Endothelial cell of umbilical vein (primary cell): ENCODE data around the gene FUT4. TPM values are rescaled to one million over a fixed set of nuclear protein-coding genes. Genes with fewer than 3 reads are reported as not detected.

Experiments
- Bru-seq: library from RNA; stranded (reverse); fragments of 400-500 nt; gene quantifications from one replicate; lab custom pipeline; 2021; lab: Mats Ljungman, UMichigan
- BruChase-seq, 2 experiments: library from RNA; stranded (reverse); fragments of 400-500 nt; gene quantifications; one replicate each; lab custom pipeline; 2021; lab: Mats Ljungman, UMichigan
- BruUV-seq: library from RNA; stranded (reverse); fragments of 400-500 nt; replicated peaks from 2 replicates; lab custom pipeline; 2021; lab: Mats Ljungman, UMichigan
- CTCF ChIA-PET: fragments of 300-600, 350-600 bp; sonication (Branson Sonifier 250); formaldehyde crosslinking; loops from one replicate; lab custom pipeline; 2021; ENCODE audit warnings: antibody characterized with exemption, inconsistent platforms; lab: Charles Lee
- POLR2A ChIA-PET: fragments of 300-600, 350-600 bp; sonication (Branson Sonifier 250); formaldehyde crosslinking; loops from one replicate; lab custom pipeline; 2021; ENCODE audit warnings: antibody characterized with exemption, inconsistent platforms; lab: Charles Lee
- DNase-seq: peaks from one replicate; pipeline ENCODE4 v3.0.0-alpha.2; 2011; ENCODE audit warnings: low read depth, low spot score
- FAIRE-seq: peaks from 2 replicates; lab custom pipeline; 2011; peaks lifted over from hg19 to GRCh38; lab: Jason Lieb, UNC
- H2AFZ ChIP-seq: 2 replicates; pipeline ENCODE4 v1.6.0; 2012; ENCODE audit warnings: low read depth, low read length, control low read depth, inconsistent platforms
- H3K27ac ChIP-seq: 2 replicates; pipeline ENCODE4 v1.5.1; 2011; ENCODE audit warnings: low read depth, mild to moderate bottlenecking, control low read depth, low read length, moderate library complexity; ENCODE audit not compliant: insufficient read depth
- H3K27me3 ChIP-seq, 2 experiments: 2 replicates each; pipeline versions ENCODE4 v1.6.0 to v1.6.1; 2011; ENCODE audit warnings: low read length in 2 of 2, mixed read lengths in 1 of 2; ENCODE audit not compliant: control insufficient read depth in 2 of 2, insufficient read depth in 2 of 2
- H3K36me3 ChIP-seq, 2 experiments: 2 replicates in 1 of 2; 3 replicates in 1 of 2; pipeline ENCODE4 v1.5.1; 2011; ENCODE audit warnings: low read length in 2 of 2, mild to moderate bottlenecking in 1 of 2, moderate library complexity in 1 of 2; ENCODE audit not compliant: control insufficient read depth in 2 of 2, insufficient read depth in 2 of 2; ENCODE audit errors: extremely low read depth in 1 of 2
- H3K4me1 ChIP-seq: 3 replicates; pipeline ENCODE4 v1.5.1; 2011; ENCODE audit warnings: mild to moderate bottlenecking, low read length; ENCODE audit not compliant: control insufficient read depth, insufficient read depth; ENCODE audit errors: extremely low read depth
- H3K4me2 ChIP-seq: 2 replicates; pipeline ENCODE4 v1.6.1; 2011; ENCODE audit warnings: low read length, control low read depth, mixed read lengths; ENCODE audit not compliant: insufficient read depth
- H3K4me3 ChIP-seq, 3 experiments: fragments of 200-600 bp in 1 of 3; sonication (generic), shearing (Covaris generic) in 1 of 3; replicated peaks in 1 of 3; 2 replicates each; pipeline ENCODE4 v1.5.1; 2011 to 2016; ENCODE audit warnings: control low read depth in 3 of 3, low read length in 3 of 3, mild to moderate bottlenecking in 2 of 3, inconsistent platforms in 1 of 3, low read depth in 1 of 3, moderate library complexity in 1 of 3; ENCODE audit not compliant: insufficient read depth in 1 of 3
- H3K79me2 ChIP-seq: 2 replicates; pipeline ENCODE4 v1.6.0; 2012; ENCODE audit warnings: low read length, inconsistent platforms; ENCODE audit not compliant: control insufficient read depth, insufficient read depth
- H3K9ac ChIP-seq: replicated peaks from 2 replicates; pipeline ENCODE3; 2011; ENCODE audit warnings: low read length, control low read depth; ENCODE audit not compliant: insufficient read depth; ENCODE audit errors: extremely low read depth
- H3K9me1 ChIP-seq: replicated peaks from 3 replicates; pipeline ENCODE4 v1.6.0; 2011; ENCODE audit warnings: mild to moderate bottlenecking, low read length; ENCODE audit not compliant: control insufficient read depth, insufficient read depth; ENCODE audit errors: extremely low read depth
- H3K9me3 ChIP-seq: replicated peaks from 2 replicates; pipeline ENCODE4 v1.5.1; 2012; ENCODE audit warnings: low read length, inconsistent platforms; ENCODE audit not compliant: control insufficient read depth, insufficient read depth
- H4K20me1 ChIP-seq: replicated peaks from 2 replicates; pipeline ENCODE3; 2011; ENCODE audit warnings: mild to moderate bottlenecking, low read length; ENCODE audit not compliant: control insufficient read depth, insufficient read depth; ENCODE audit errors: extremely low read depth
- GATA2 ChIP-seq: IDR thresholded peaks from 2 replicates; pipeline ENCODE4 v1.7.0; 2011; ENCODE audit warnings: low read depth, mild to moderate bottlenecking, moderate library complexity, mixed read lengths, low read length; ENCODE audit not compliant: insufficient read length, insufficient read depth
- POLR2A ChIP-seq: IDR thresholded peaks from 2 replicates; pipeline ENCODE4 v1.6.1; 2012; ENCODE audit warnings: low read depth, mild to moderate bottlenecking, control low read depth, low read length
- POLR2AphosphoS5 ChIP-seq: IDR thresholded peaks from 2 replicates; pipeline ENCODE4 v1.6.1; 2012; ENCODE audit warnings: low read depth, mild to moderate bottlenecking, control low read depth, low read length, moderate library complexity; ENCODE audit not compliant: insufficient read depth
- dilution Hi-C: fragments of 300-500 bp; cut with MboI; formaldehyde crosslinking; loops from one replicate; pipeline ENCODE4 v1.15.0; 2019; ENCODE audit warnings: low sequenced_read_pairs; ENCODE audit not compliant: extremely low pct_ligation_motif_present
- intact Hi-C: fragments of 100-400 bp; cut with micrococcal nuclease; formaldehyde crosslinking; loops from one replicate; pipeline ENCODE4 v1.10.0; 2022
- long read RNA-seq: library from polyadenylated mRNA; stranded (forward); transcript quantifications from one replicate; pipeline ENCODE4 v2.0.0, GENCODE V29; 2021
- polyA minus RNA-seq, 3 experiments: library from RNA; depleted of rRNA, polyadenylated mRNA; stranded (reverse); fragments of >200 nt; gene quantifications; 1 replicate in 1 of 3; 2 replicates in 2 of 3; pipeline ENCODE4 v1.2.3, GENCODE V29; 2011
- polyA plus RNA-seq, 4 experiments: library from polyadenylated mRNA; depleted of rRNA in 3 of 4; stranded (reverse) in 3 of 4; unstranded in 1 of 4; fragments of >200 nt; gene quantifications; 2 replicates each; pipeline versions ENCODE4 v1.2.1 to v1.2.3, GENCODE V29; 2011 to 2012; ENCODE audit warnings: missing spikeins in 1 of 4
- total RNA-seq: library from RNA; stranded (reverse); gene quantifications from 2 replicates; pipeline ENCODE4 v1.2.3, GENCODE V29; 2021
- TF ChIP-seq, protein P1 (sequence below): IDR thresholded peaks from 2 replicates; pipeline ENCODE4 v1.6.1; 2011; ENCODE audit not compliant: insufficient read depth, insufficient read length

FUT4 gene, protein sequence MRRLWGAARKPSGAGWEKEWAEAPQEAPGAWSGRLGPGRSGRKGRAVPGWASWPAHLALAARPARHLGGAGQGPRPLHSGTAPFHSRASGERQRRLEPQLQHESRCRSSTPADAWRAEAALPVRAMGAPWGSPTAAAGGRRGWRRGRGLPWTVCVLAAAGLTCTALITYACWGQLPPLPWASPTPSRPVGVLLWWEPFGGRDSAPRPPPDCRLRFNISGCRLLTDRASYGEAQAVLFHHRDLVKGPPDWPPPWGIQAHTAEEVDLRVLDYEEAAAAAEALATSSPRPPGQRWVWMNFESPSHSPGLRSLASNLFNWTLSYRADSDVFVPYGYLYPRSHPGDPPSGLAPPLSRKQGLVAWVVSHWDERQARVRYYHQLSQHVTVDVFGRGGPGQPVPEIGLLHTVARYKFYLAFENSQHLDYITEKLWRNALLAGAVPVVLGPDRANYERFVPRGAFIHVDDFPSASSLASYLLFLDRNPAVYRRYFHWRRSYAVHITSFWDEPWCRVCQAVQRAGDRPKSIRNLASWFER
- 4.4 and 5.3 TPM in 2 replicates for total RNA-seq
- polyA plus RNA-seq = 2.4 and 2.5 TPM in 2 replicates
- 1.5 and 1.7 TPM in 2 replicates for polyA plus RNA-seq (2011; cell fraction: cytosol; rRNA removed)
- 2.0 and 2.5 TPM in 2 replicates for polyA plus RNA-seq (2011; cell fraction: nucleus; rRNA removed)
- 2.4 and 2.5 TPM in 2 replicates for polyA plus RNA-seq (2012)
- polyA minus RNA-seq = 3.2 and 3.4 TPM in 2 replicates
- 0.31 TPM for polyA minus RNA-seq (2011; cell fraction: cytosol; rRNA and poly(A)+ RNA removed)
- 4.0 and 5.0 TPM in 2 replicates for polyA minus RNA-seq (2011; cell fraction: nucleus; rRNA and poly(A)+ RNA removed)
- Bru-seq, nascent RNA = percentile 74 among the genes with signal in this experiment
- percentile 53 among the genes with signal in this experiment for BruChase-seq, experiment 1, labeled RNA remaining after a 6-hour chase
- BruChase-seq, experiment 2, labeled RNA remaining after a 2-hour chase = percentile 81 among the genes with signal in this experiment
- long read RNA-seq, full-length matches to known transcripts = 8 of 8 reads
- long read RNA-seq, partial matches to known transcripts = 0 of 8 reads
- long read RNA-seq, other reads (novel, unspliced or antisense) = 0 of 8 reads

DNA sequence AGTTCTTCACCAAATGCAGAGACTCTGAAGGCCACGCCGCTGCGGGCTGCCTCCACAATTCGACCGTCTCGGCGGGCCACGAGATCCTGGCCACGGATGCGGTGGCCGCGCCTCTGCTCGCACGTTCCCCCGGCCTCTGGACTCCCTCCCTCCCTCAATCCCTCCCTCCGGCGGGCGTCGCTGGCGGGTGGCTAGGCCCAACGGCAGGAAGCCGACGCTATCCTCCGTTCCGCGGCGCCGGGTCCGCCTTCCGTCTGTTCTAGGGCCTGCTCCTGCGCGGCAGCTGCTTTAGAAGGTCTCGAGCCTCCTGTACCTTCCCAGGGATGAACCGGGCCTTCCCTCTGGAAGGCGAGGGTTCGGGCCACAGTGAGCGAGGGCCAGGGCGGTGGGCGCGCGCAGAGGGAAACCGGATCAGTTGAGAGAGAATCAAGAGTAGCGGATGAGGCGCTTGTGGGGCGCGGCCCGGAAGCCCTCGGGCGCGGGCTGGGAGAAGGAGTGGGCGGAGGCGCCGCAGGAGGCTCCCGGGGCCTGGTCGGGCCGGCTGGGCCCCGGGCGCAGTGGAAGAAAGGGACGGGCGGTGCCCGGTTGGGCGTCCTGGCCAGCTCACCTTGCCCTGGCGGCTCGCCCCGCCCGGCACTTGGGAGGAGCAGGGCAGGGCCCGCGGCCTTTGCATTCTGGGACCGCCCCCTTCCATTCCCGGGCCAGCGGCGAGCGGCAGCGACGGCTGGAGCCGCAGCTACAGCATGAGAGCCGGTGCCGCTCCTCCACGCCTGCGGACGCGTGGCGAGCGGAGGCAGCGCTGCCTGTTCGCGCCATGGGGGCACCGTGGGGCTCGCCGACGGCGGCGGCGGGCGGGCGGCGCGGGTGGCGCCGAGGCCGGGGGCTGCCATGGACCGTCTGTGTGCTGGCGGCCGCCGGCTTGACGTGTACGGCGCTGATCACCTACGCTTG lies at the start of gene FUT4:
TSS of gene FUT4 (plus strand) at position 227 of the 951 bp plus-strand sequence. CDS start at position 440, 213 bp downstream.
- peaks cover 4 to 9% of the 10 kb centered on the region in 2 experiments for H3K27me3 ChIP-seq
- peak; percentile 24 for TF ChIP-seq POLR2AphosphoS5
- TF ChIP-seq, protein P1, sequence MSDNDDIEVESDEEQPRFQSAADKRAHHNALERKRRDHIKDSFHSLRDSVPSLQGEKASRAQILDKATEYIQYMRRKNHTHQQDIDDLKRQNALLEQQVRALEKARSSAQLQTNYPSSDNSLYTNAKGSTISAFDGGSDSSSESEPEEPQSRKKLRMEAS = peak; percentile 10
- peak; percentile 76 for TF ChIP-seq POLR2A
- TF ChIP-seq GATA2 = no peak
- dilution Hi-C loops (no loop called here), intact Hi-C loops (loop anchor here (1.0 to 10.0 kb wide), 6 partner anchors 59 to 523 kb away; partner anchors contain the start of genes AMOTL1, CWC15 and KDM4D)
- H3K9me3 ChIP-seq = no peaks in the 10 kb centered on the region
- peak within 1 kb of the TSS; percentile 55 for H3K27ac ChIP-seq
- no peaks in the 10 kb centered on the region for H3K36me3 ChIP-seq
- no peaks in the 10 kb centered on the region for H4K20me1 ChIP-seq
- POLR2A ChIA-PET = no interaction called here
- H3K9me1 ChIP-seq = no peaks in the 10 kb centered on the region
- peak; percentile 92 for FAIRE-seq
- H2AFZ ChIP-seq = peak within 1 kb of the TSS; percentile 65
- H3K79me2 ChIP-seq = peaks cover 9% of the 10 kb centered on the region
- peak within 1 kb of the TSS; percentile 78 for H3K9ac ChIP-seq
- H3K4me2 ChIP-seq = peak within 1 kb of the TSS; percentile 45
- H3K4me3 ChIP-seq = peak within 1 kb of the TSS; percentile 11 to 57 (median 41)
- peak; percentile 80 for DNase-seq
- no TSS peak for BruUV-seq
- peaks cover 12% of the 10 kb centered on the region for H3K4me1 ChIP-seq
- CTCF ChIA-PET = interaction anchor here (0.7 to 1.3 kb wide), 3 partner anchors 17 to 59 kb away, joined by 3 to 4 read pairs (median 3); no protein-coding TSS in a partner anchor
